Neural progenitor cell (in vitro differentiated cells): ENCODE results near the gene SLC25A4. TPM values are rescaled to one million over a fixed set of nuclear protein-coding genes. Genes with fewer than 3 reads are reported as not detected.

Experiments
- DNase-seq: peaks from one replicate; pipeline ENCODE4 v3.0.0-alpha.2; 2016; ENCODE audit warnings: low spot score
- H2AFZ ChIP-seq: fragments of 200-600 bp; sonication (generic); replicated peaks from 2 replicates; pipeline ENCODE4 v1.6.1; 2016; ENCODE audit warnings: antibody characterized with exemption
- H3F3A ChIP-seq: fragments of 200-600 bp; sonication (generic); 2 replicates; pipeline ENCODE4 v1.6.1; 2016; ENCODE audit warnings: antibody characterized with exemption, low read depth
- H3K27ac ChIP-seq: fragments of 200-600 bp; sonication (generic); 2 replicates; pipeline ENCODE4 v1.5.1; 2016; ENCODE audit warnings: mild to moderate bottlenecking
- H3K27me3 ChIP-seq: fragments of 200-600 bp; sonication (generic); 2 replicates; pipeline ENCODE4 v1.6.1; 2016; ENCODE audit warnings: mild to moderate bottlenecking, moderate library complexity
- H3K36me3 ChIP-seq: fragments of 200-600 bp; sonication (generic); 2 replicates; pipeline ENCODE4 v1.5.1; 2016
- H3K4me1 ChIP-seq: fragments of 200-600 bp; sonication (generic); 2 replicates; pipeline ENCODE4 v1.6.1; 2016; ENCODE audit warnings: mixed run types
- H3K4me2 ChIP-seq: fragments of 200-600 bp; sonication (generic); 2 replicates; pipeline ENCODE4 v1.6.1; 2016
- H3K4me3 ChIP-seq: fragments of 200-600 bp; sonication (generic); 2 replicates; pipeline ENCODE4 v1.5.1; 2016
- H3K79me2 ChIP-seq: fragments of 200-600 bp; sonication (generic); 2 replicates; pipeline ENCODE4 v1.6.1; 2016; ENCODE audit warnings: low read depth
- H3K9ac ChIP-seq: fragments of 200-600 bp; sonication (generic); 2 replicates; pipeline ENCODE4 v1.6.1; 2016
- H3K9me3 ChIP-seq: fragments of 200-600 bp; sonication (generic); 2 replicates; pipeline ENCODE4 v1.5.1; 2016; ENCODE audit warnings: low read depth
- H4K20me1 ChIP-seq: fragments of 200-600 bp; sonication (generic); 2 replicates; pipeline ENCODE4 v1.6.1; 2016; ENCODE audit warnings: low read depth
- H3K27ac Mint-ChIP-seq: 3 replicates; pipeline ENCODE4 v1.8.0; 2021; ENCODE audit warnings: mixed read lengths
- H3K27me3 Mint-ChIP-seq: 2 replicates; pipeline ENCODE4 v1.8.0; 2022; ENCODE audit warnings: low read depth, mild to moderate bottlenecking, inconsistent platforms, moderate library complexity, mixed read lengths; ENCODE audit not compliant: insufficient read depth
- H3K36me3 Mint-ChIP-seq: 3 replicates; pipeline ENCODE4 v1.8.0; 2021; ENCODE audit warnings: mixed read lengths
- H3K4me1 Mint-ChIP-seq: 3 replicates; pipeline ENCODE4 v1.8.0; 2021; ENCODE audit warnings: mixed read lengths
- H3K4me3 Mint-ChIP-seq: 3 replicates; pipeline ENCODE4 v1.8.0; 2021; ENCODE audit warnings: mild to moderate bottlenecking, moderate library complexity, mixed read lengths
- H3K9me3 Mint-ChIP-seq: 3 replicates; pipeline ENCODE4 v1.8.0; 2020; ENCODE audit warnings: mixed read lengths
- EZH2 ChIP-seq: fragments of 200-600 bp; sonication (generic); IDR thresholded peaks from 2 replicates; pipeline ENCODE4 v1.6.1; 2017; ENCODE audit warnings: antibody characterized with exemption, mild to moderate bottlenecking, moderate library complexity
- EZH2phosphoT487 ChIP-seq: fragments of 200-600 bp; sonication (generic); IDR thresholded peaks from 2 replicates; pipeline ENCODE4 v1.6.1; 2017; ENCODE audit warnings: antibody characterized with exemption
- total RNA-seq: library from RNA; depleted of rRNA; stranded (reverse); fragments of >200 nt; gene quantifications from 2 replicates; pipeline ENCODE4 v1.2.3, GENCODE V29; 2015; ENCODE audit warnings: low replicate concordance
- TF ChIP-seq, protein P1 (sequence below): fragments of 200-600 bp; sonication (generic); IDR thresholded peaks from 2 replicates; pipeline ENCODE4 v1.5.1; 2017; ENCODE audit warnings: antibody characterized with exemption, mild to moderate bottlenecking

SLC25A4 gene
- total RNA-seq, 1 donor from 2014 or later, result 14.7 TPM

DNA sequence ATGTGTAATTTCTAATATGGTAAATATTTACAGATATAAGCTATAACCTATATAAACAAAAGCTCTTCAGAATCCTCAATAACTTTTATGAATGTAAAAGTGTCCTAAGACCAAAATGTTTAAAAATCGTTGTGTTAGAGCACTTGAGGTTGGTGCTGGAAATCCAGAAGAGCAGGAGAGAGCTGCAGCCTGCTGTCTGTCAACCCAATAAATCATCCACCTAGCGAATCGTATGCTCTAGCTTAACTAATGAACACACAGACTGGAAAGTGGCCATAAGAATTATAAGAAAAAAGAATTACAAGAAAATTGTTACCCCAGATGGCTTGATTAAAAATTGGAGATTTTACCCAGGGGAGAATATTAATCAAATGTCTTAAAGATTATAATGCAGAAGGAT, 43.7 kb downstream of the SLC25A4 start:
- TF ChIP-seq, protein P1, sequence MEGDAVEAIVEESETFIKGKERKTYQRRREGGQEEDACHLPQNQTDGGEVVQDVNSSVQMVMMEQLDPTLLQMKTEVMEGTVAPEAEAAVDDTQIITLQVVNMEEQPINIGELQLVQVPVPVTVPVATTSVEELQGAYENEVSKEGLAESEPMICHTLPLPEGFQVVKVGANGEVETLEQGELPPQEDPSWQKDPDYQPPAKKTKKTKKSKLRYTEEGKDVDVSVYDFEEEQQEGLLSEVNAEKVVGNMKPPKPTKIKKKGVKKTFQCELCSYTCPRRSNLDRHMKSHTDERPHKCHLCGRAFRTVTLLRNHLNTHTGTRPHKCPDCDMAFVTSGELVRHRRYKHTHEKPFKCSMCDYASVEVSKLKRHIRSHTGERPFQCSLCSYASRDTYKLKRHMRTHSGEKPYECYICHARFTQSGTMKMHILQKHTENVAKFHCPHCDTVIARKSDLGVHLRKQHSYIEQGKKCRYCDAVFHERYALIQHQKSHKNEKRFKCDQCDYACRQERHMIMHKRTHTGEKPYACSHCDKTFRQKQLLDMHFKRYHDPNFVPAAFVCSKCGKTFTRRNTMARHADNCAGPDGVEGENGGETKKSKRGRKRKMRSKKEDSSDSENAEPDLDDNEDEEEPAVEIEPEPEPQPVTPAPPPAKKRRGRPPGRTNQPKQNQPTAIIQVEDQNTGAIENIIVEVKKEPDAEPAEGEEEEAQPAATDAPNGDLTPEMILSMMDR, result no peak
- TF ChIP-seq EZH2phosphoT487 (no peak), EZH2 (no peak)
- no peak for DNase-seq
- H3K4me3 ChIP-seq, result no peak overlapping the region
- H3K4me1 ChIP-seq, result peaks cover 8% of the 10 kb centered on the region
- H3K9me3 ChIP-seq, result no peaks in the 10 kb centered on the region
- H3K4me2 ChIP-seq, result no peak overlapping the region
- H2AFZ ChIP-seq, result no peak overlapping the region
- H3K36me3 ChIP-seq, result no peaks in the 10 kb centered on the region
- no peak overlapping the region for H3K9ac ChIP-seq
- no peak overlapping the region for H3K27ac ChIP-seq
- no peak overlapping the region for H3K4me3 Mint-ChIP-seq
- H3K27ac Mint-ChIP-seq, result no peak overlapping the region
- H3K4me1 Mint-ChIP-seq, result no peaks in the 10 kb centered on the region
- no peaks in the 10 kb centered on the region for H3K27me3 Mint-ChIP-seq
- peaks cover 10% of the 10 kb centered on the region for H3K36me3 Mint-ChIP-seq
- peaks cover 29% of the 10 kb centered on the region for H4K20me1 ChIP-seq
- no peaks in the 10 kb centered on the region for H3K9me3 Mint-ChIP-seq
- no peaks in the 10 kb centered on the region for H3K27me3 ChIP-seq
- H3K79me2 ChIP-seq, result peaks cover 47% of the 10 kb centered on the region
- peaks cover 13% of the 10 kb centered on the region for H3F3A ChIP-seq

DNA sequence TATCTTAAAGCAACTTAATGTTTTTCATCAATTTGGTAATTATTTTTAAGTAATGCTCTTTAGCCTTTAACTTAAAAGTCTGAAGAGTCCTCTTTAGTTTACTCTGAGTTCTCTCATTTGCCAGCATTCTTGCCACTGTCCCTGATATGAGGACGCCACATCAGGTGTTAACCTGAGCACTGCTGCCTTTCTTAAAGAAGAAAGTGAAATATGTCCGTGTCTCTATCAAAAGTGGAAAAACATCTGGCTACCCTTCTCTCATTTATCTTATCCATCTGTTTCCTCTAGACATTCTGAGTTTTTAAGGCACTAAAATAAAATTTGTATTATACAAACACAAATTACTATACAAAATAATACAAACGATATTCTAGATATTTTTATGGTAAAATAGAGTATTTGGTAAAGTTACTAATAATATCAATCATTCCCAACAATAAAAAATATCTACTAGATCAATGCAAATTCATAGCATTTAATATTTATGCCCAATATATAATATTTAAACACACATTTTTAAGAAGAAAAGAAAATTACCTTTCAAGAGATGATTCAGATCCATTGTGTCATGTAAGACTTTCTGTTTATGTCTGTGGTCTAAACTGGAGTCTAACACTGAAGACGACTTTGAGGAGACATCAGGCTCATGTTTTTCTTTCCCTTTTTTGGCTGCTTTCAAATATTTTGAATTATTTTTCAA, 46.7 kb downstream of the SLC25A4 start:
- TF ChIP-seq, protein P1, result no peak
- no peak for TF ChIP-seq EZH2phosphoT487
- no peak for TF ChIP-seq EZH2
- H3K79me2 ChIP-seq, result peaks cover 54% of the 10 kb centered on the region

DNA sequence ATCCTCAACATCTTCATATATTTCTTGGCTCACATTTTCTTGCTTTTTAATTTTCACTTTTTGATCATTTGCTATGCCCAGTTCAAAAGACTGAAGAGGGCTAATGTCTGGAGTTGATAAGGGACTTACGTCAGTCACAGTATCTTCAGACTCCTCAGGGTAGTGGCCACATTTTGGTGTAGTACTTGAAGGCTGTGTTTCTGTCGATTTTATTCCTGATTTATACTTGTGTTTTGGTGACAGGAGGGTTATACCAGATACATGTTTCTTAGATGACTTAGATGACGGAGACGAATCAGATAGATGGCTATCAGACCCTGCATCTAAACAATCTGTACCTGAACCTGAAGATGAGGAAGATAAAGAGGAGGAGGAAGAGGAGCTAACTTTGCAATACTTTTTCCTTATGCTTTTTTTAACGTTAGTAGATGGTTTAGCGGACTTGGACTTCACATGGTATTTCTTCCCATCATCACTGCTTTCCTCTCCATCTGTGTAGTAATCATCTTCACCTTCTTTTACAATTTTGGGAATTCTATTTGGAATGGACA, 47.3 kb downstream of the SLC25A4 start:
- no peaks in the 10 kb centered on the region for H3K27me3 ChIP-seq
- peaks cover 18% of the 10 kb centered on the region for H4K20me1 ChIP-seq
- Mint-ChIP-seq H3K27me3 (peaks cover 2% of the 10 kb centered on the region), H3K27ac (no peak overlapping the region), H3K9me3 (no peaks in the 10 kb centered on the region), H3K4me3 (no peak overlapping the region), H3K4me1 (no peaks in the 10 kb centered on the region), H3K36me3 (peaks cover 11% of the 10 kb centered on the region)
- no peak overlapping the region for H3K4me3 ChIP-seq
- TF ChIP-seq EZH2 (no peak), EZH2phosphoT487 (no peak)
- TF ChIP-seq, protein P1, result no peak
- DNase-seq, result no peak
- H3K27ac ChIP-seq, result no peak overlapping the region
- H2AFZ ChIP-seq, result no peak overlapping the region
- no peaks in the 10 kb centered on the region for H3K36me3 ChIP-seq
- H3K4me2 ChIP-seq, result no peak overlapping the region
- no peaks in the 10 kb centered on the region for H3K9me3 ChIP-seq
- H3K4me1 ChIP-seq, result peaks cover under 1% of the 10 kb centered on the region
- H3K79me2 ChIP-seq, result peaks cover 54% of the 10 kb centered on the region
- H3F3A ChIP-seq, result no peaks in the 10 kb centered on the region
- no peak overlapping the region for H3K9ac ChIP-seq

More for the DNA sequence above, 46.7 kb downstream of the SLC25A4 start:
- Histone ChIP-seq H3K4me3 (no peak overlapping the region), H3K9ac (no peak overlapping the region), H4K20me1 (peaks cover 18% of the 10 kb centered on the region), H3K4me2 (no peak overlapping the region), H3K9me3 (no peaks in the 10 kb centered on the region), H3K36me3 (no peaks in the 10 kb centered on the region), H3F3A (peaks cover 3% of the 10 kb centered on the region), H3K27me3 (no peaks in the 10 kb centered on the region), H2AFZ (no peak overlapping the region), H3K4me1 (peaks cover 6% of the 10 kb centered on the region), H3K27ac (no peak overlapping the region)
- H3K9me3 Mint-ChIP-seq, result no peaks in the 10 kb centered on the region
- peaks cover 2% of the 10 kb centered on the region for H3K27me3 Mint-ChIP-seq
- no peak for DNase-seq
- H3K36me3 Mint-ChIP-seq, result peaks cover 11% of the 10 kb centered on the region
- no peak overlapping the region for H3K4me3 Mint-ChIP-seq
- H3K4me1 Mint-ChIP-seq, result no peaks in the 10 kb centered on the region
- H3K27ac Mint-ChIP-seq, result no peak overlapping the region
